HK-2 (cell line): ENCODE measurements around the gene MAP3K6.
"Not testable (repeated sequence)": the region's sequence is repeated elsewhere in the genome, so short reads cannot be mapped to it uniquely, and the experiment has no call there.

Source experiments
- DNase-seq: peaks from one replicate; pipeline ENCODE4 v3.0.0-alpha.2; 2018; ENCODE audit not compliant: unreplicated experiment

The MAP3K6 gene

DNA sequence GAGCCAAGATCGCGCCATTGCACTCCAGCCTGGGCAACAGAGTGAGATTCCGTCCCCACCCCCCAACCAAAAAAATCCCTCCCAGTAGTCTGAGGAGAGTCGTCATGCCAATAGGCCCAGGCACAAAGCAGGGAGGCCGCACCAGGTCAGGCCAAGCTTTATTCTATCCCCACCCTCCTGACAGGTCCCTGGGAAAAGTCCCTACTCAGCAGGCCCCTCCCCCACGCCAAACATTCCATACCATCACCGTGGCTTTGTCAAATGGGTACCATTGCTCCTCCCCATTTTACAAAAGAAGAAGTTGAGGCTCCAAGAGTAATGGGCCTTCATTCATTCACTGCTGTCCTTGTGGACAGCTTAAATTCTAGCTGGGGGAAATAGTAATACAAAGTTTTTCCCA lies 31.0 kb upstream of the MAP3K6 start:
- no peak for DNase-seq

DNA sequence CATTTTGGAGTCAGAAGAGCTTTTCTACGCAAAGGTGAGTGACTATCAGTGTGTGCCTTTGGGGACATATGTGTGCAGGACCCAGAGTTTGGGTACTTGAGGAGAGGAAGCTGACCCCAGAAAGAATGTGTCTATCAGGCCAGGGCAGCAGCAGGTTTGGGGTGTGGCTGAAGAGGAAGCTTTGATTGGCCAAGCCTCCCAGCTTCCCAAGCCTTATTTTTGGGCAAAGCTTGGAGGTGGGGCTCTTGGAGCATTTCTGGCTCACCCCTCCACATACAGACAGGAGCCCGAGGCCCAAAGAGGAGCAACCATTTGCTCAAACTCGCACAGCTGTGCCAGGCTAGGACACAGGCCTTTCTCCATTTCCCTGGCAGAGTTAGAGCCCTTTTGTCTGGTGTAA lies 30.3 kb upstream of the MAP3K6 start:
- DNase-seq = no peak

DNA sequence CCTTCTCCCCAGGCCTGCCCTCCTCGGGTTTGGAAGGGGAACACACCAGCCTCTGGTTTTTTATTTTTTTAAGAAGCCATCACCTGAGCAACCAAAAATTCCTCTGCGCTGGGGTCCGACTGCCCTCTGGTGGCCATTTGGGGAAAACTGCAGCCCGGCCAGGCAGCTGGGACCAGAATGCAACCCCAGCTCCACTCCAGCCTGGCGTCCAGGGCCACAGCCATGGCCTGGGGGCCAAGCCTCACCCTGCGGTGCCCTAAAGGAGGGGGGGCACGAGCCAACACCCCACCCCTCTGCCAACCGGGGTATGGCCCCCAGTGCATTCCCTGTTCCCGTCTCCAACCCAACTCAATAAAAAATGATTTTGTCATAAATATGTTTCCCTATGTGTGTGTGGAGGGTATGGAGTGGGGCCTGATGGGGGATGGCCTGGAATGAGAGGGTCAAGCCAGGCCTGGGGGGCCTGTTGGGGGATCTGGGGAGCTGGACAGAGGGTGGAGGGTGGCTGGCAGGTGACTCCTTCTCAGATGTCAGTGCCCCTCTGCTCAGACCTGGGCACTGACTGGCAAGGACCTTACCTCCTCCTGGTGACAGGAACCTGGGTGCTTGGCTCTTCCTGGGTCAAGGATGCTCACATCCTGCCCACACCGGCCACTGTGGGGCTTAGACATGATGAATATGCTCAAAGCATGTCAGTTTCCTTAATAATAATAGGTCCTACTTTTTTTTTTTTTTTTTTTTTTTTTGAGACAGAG lies 28.9 kb upstream of the MAP3K6 start:
- DNase-seq = peak; percentile 77

DNA sequence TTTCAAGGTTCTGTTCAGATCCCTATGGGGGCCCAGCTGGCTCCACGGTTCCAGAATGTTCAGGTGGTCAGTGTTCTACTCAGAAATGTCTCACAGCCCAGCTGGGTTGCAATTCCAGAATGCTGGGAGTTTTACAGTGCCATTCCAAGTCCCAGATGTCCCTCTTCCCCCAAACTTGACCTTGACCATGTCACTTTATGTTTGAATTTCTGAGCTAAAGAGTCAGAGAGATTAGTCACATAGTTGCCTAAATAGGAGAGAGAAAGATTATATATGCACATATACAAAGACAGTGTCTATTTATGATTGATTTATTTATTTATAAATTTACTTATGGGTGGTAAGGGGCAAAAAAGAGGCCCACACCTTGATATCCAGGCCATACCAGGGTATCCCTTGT lies 28.2 kb upstream of the MAP3K6 start:
- DNase-seq = no peak

DNA sequence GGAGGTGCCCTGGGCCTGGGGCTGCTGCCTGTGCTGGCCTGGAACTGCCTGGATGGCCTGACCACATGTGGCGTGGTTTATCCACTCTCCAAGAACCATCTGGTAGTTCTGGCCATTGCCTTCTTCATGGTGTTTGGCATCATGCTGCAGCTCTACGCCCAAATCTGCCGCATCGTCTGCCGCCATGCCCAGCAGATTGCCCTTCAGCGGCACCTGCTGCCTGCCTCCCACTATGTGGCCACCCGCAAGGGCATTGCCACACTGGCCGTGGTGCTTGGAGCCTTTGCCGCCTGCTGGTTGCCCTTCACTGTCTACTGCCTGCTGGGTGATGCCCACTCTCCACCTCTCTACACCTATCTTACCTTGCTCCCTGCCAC lies 27.5 kb upstream of the MAP3K6 start:
- no peak for DNase-seq

DNA sequence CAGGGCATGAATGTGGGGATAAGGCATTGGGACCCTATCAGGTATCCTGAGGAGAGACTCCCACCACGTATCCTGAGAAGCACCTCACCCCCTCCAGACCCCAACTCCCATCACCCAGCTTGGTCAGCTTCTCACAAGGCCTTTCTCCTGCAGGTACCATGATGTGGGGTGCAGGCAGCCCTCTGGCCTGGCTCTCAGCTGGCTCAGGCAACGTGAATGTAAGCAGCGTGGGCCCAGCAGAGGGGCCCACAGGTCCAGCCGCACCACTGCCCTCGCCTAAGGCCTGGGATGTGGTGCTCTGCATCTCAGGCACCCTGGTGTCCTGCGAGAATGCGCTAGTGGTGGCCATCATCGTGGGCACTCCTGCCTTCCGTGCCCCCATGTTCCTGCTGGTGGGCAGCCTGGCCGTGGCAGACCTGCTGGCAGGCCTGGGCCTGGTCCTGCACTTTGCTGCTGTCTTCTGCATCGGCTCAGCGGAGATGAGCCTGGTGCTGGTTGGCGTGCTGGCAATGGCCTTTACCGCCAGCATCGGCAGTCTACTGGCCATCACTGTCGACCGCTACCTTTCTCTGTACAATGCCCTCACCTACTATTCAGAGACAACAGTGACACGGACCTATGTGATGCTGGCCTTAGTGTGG lies 27.0 kb upstream of the MAP3K6 start:
- DNase-seq = no peak

DNA sequence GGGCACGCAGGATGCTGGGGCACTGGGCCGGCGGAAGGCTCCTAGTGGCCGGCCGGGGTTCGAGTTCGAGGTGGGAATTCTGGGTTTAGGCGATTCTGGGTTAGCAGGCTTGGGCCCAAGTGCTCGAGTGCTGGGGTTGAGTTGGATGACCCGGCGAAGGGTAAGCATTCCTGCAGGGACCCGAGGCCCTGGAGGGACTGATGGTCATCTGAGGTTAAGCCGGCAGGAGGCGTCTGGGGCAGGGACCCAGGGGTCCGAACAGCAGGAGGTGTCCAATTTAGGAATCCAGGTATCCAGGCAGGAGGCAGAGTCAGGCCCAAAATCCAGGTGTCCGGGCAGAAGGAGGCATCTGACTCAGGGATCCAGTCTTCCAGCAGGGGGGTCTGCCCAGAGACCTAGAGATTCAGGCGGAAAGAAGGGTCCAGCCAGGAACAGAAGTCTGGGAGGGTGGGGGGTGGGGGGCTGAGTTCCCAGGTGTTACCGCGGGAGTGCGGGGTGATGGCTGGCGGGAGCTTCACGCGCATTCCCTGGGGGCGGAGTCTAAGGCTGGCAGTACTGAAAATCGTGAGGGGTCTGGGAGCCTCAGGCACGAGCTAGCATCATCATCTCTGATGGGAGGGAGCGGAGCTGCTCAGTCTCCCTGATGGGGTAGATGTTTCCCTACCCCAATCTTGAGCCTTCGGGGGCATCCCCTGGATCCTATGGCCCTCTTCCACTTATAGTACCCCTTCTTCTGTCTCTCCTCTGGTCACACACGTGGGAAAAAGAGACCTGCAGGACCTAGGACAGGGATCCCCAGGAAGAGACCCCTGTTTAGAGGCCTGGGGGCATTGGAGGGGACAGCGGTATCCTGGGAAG lies 26.2 kb upstream of the MAP3K6 start:
- no peak for DNase-seq

DNA sequence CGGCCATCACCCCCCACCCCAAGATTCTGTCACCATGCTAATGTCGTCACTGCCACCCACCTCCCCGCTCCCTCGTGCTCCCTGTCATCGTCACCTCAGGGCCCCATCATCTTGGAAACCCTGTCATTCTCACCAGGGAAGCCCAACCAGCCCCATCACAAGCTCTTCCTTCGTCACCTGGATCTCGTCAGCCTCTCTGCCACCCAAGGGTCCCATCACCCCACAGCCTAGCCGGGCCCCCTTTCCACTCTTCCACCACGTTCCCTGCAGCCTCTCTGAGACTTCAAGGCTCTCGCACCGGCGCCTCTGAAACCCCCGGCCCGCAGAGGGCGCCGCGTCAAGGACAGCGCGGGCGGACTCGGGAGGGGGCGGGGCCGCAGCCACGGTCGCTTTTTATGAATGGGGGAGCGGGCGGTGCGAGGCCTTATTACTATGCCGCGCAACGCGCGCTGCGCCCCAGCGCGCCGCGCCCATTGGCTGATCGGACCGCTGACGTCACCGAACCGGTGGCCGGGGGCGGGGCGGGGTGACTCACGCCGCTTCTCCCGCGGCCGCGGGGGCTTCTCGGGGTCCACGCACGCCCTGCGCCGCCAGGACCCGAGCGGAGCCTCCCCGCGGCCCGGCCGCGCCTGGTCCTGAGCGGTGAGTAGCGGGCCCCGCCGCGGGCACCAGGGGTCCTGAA lies 25.5 kb upstream of the MAP3K6 start, which contains the start of gene GPR3:
TSS of gene GPR3 (plus strand) at position 527 of the 682 bp plus-strand sequence. CDS start 1,177 bp downstream, outside the sequence.
- DNase-seq = peak; percentile 90

DNA sequence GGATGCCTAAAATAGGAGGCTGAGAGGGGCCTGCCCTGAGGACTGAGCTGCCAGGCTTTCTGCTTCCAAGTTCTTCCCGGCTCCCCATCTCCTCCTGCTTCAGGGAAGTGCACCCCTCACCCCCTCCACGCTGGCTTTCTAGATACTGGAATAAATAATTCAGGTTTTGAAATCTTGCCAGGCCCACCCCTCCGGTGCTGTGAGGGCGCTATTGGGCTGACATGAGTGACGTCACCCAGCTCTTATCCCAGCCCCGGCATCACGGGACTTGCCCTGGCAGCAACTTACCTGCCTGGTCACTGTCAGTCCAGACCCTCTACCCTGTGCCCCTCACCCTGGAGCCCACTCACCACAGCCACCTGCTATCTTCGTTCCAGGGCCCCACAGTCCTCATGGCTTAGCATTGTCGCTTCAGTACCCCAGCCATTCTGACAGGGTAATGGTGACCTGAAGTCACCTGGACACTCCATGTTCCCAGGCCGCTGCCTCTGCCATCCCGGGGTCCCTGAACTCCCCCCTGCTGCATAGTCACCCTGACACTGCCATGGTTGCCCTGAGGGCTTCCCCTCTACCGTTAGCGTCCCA lies 24.8 kb upstream of the MAP3K6 start:
- DNase-seq = no peak

DNA sequence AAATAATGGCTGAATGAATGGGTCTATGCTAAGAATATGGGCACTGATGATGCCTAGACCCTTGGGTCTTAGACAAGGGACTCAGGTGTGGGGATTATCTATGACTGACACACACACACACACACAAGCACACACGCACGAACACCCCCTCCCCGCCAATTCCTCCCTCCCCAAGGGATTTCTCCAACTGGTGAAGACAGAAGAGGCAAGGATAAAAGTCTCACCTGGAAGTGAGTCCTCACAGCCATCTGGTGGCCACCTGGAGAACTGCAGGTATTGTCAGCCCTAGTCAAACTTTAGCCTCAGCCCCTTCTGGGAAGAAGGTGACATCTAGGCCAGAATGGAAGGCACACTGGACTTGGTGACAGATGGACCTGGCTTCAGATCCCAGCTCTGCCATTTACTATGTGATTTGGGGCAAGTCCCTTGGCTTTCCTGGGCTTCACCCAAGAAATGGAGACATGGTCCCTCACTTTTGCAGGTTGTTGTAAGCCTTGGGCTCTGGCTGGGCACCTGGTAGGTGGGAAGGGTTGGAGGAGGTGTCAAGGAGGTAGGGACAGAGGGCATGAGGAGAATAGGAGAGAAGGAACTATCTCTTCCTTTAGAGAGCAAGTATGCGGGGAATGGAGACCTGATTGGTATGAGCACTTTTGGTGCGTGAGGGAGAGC lies 21.7 kb upstream of the MAP3K6 start:
- DNase-seq = peak; percentile 67

DNA sequence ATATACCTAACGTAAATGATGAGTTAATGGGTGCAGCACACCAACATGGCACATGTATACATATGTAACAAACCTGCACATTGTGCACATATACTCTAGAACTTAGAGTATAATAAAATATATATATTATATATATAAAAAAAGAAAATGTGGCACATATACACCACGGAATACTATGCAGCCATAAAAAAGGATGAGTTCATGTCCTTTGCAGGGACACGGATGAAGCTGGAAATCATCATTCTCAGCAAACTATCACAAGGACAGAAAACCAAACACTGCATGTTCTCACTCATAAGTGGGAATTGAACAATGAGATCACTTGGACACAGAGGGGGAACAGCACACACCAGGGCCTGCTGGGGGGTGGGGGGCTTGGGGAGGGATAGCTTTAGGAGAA lies 18.0 kb upstream of the MAP3K6 start:
- DNase-seq = not testable (repeated sequence)

DNA sequence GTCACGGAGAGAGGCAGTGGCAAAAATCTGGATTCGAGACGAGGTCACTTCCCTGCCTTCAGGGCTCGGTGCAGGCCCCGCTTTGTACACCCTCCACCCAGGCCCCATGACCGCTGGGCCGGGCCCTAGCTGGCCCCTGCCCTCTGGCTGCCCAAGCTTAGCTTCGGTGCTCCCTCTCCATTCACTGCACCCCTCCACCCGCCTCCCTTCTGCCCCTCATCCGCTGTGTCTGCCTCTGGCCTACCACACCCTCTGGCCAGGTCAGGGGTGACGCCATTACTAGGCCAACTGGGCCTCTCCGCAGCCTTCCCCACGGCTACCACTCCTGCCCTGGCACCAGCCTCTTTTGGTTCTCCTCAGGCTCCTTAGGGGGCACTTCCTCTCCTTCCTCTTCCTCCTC lies 16.9 kb upstream of the MAP3K6 start:
- no peak for DNase-seq

DNA sequence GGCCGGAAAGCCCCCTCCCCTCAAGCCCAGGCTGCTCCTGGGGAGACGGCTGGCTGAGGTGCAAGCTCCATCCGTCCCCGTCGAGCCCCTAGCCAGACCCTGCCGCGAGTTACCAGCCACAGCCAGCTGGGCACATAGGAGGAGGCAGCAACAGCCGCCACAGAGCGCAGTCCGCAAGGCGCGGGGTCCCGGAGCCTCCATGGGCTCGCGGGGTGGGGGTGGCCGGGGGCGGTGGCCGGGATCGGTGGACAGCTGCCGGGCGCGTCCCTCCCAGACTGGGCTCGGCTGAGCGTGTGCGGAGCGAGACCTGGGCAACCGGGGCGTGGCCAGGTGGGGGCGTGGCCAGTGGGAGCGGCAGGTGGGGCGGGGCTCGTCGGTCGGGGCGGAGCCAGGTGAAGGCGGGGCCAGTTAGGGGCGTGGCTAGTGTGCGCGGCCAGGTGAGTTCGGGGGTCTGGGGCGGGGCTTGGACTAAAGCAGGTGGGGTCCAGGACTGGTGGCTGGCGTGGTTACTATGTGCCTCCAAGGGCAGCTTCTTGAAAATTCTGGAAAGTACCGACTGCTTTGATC lies 16.4 kb upstream of the MAP3K6 start, which contains the start of gene CD164L2:
TSS of gene CD164L2 (minus strand) at position 295 of the 567 bp plus-strand sequence. CDS start at position 201, 94 bp downstream.
- DNase-seq = no peak

DNA sequence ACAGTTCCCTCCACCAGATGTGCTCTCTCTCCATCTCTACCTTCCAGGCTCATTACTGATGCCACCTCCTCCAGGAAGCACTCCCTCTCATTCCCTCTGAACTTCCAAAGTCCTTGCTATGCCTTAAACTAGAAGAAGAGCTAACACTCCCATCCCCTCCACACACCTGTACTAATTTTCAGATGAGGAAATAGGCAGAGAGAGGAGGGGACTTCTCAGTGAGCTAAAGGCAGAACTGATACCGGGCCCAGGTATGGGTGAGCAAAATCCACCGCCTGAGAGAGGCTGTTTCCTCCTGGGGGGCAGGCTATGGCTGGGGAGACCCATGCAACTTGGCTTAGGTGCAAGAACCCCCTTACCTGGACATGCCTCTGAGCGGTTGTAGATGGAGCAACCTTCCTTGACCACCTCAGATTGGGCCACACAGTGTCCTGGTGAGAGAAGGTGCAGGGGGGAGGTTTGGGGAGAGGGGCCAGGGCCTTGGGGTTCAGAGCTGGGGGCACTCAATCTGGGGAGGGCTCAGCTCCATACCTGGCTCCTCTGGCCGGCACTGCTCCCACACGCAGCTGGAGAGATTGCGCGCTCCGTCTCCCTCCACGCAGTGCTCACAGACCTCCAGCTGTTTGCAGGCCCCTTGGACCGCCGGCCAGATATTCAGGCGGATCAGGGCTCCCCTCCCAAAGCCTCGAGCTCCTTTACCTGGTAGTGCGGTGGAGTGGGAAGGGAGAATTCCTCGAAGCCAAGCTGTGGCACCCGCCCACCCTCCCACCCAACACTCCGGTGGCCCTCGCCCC lies 15.4 kb upstream of the MAP3K6 start:
- DNase-seq = no peak

DNA sequence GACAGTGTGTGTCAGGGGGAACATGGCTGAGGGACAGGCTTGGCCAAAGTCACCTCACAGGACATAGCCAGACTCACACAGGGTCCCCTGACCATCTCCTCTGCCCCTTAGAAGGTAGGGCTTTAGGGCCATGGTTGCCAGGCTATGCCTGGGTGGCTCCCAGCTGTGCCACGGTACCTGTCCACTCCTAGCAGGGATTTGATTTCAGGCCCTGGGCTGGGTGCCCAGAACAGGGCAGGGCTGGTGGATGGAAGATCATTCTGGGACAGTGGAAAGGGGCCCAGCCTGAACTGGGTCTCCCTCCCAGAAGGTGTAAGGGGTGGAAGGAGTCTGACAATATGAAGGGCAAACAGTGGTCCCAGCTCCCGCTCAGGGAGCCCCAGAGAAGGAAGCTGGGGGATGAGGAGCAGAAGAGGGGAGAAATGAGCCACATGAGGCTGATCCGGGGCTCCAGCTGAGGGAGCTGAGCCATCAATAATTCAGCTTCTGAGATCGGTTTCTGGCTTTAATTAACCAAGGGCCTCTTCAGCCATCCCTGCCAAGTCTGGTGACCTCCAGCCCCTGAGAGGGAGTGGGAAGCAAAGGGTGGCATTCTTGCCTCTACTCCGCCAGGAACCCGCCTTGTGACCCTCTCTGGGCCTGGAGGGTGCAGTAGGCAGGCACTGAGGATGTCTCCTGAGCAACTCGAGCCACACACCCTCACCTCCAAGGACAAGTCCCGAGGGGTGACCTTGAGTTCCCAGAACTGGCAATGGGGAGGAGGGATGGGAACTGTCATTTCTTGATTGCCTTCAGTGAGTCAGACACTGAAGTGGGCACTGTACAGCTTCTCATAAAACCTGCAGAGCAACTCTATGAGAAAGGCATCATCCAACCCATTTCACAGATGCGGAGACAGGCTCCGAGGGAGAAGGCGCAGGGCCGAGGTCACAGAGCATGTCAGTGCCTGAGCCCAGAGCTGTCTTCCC lies 14.3 kb upstream of the MAP3K6 start:
- no peak for DNase-seq

DNA sequence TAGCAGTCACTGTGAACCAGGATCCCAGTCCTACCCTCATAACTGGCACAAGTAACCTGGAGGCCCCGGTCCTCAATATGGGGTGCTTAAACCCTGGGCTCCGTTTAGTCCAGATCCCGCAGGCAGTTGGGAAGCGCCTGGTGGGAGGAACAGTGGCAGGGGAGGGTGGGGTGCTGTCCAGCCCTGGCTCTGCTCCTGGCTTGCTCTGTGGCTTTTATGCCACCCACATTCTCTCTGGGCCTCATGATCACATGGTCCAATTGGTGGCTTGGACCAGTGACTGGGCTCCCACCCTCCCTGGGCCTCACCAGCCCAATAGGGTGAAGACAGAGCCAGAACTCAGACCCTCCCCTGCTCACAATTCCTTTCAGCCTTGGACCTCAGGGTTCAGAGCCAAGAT lies 13.5 kb upstream of the MAP3K6 start:
- no peak for DNase-seq

DNA sequence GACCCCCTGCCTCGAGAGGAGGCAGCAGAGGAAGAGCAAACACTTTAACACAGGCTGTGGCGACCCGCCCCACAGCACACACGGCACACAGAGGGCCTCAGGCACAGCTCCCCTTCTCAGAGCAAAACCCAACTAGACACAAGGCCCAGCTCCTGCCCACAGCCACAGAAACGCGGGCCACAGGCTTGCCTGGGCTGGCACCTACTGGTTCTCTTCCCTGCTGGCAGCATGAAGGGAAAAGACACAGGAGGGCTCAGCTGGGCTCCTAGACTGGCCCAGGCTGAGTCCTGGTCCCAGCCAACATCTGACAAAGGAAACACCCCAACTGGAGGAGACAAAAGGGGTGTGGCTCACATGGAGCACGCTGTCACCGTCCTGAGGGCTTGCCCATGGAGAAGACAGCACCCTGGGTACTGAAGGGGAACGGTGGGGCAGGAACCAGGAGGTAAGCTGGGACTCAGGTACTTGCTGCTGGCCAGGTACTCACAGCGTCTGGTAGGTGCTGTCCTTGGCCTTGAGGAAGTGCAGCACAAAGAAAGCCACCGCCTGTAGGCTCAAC lies 12.9 kb upstream of the MAP3K6 start:
- DNase-seq = no peak
